ENCODE data around the gene STRIP2. TPM values are rescaled to one million over a fixed set of nuclear protein-coding genes. Genes with fewer than 3 reads are reported as not detected.
A peak's percentile ranks its signal among the peaks of the same experiment; 100 is the strongest.
"Not testable (repeated sequence)": the region's sequence is repeated elsewhere in the genome, so short reads cannot be mapped to it uniquely, and the experiment has no call there.

Gene STRIP2
- total and polyA plus RNA-seq, 9 of the 15 experiments (the other 6 are each of a cell fraction or from before 2014, with no cell fraction given): 10.1 to 81.8 (median 42.3) TPM

DNA sequence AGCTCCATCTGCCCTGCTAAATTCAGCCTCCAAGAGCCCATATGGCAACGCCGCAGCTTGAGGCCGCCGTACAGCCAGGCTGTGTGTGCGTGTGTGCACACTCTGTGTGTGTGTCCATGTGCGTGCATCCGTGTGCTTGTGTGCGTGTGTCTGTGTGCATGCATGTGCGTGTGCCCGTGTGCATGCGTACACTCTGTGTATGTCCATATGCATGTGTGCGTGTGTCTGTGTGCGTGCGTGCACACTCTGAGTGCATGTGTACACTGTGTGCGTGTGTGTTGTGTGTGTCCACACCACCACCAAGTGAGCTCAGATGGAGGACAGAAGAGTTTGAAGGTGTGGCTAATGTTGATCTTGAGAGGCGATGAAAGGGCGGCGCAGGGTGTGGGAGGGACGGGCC, 98.1 kb downstream of the STRIP2 start (continued):
- TF ChIP-seq ZNF75A (CRISPR knock-in tag; IDR thresholded peaks at IDR 0.05): no peak
- TF ChIP-seq, protein P1, sequence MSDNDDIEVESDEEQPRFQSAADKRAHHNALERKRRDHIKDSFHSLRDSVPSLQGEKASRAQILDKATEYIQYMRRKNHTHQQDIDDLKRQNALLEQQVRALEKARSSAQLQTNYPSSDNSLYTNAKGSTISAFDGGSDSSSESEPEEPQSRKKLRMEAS (CRISPR knock-in tag; IDR thresholded peaks at IDR 0.05): peak; percentile 43; the same call in 1 of the 2 replicates
- no peak for TF ChIP-seq CSDE1 (IDR thresholded peaks at IDR 0.05)
- no peak for TF ChIP-seq ZNF408 (CRISPR knock-in tag; IDR thresholded peaks at IDR 0.05; ENCODE audit: low read depth)
- no peak for TF ChIP-seq NRF1 (conservative IDR thresholded peaks at IDR 0.05 in 1 of 2, IDR thresholded peaks at IDR 0.05 in 1 of 2)
- peak in 1 of 2 experiments; percentile 51; a peak in 1 of 4 replicates for TF ChIP-seq KDM1A (IDR thresholded peaks at IDR 0.05)

GRCh38 chr7:129534558-129535274, 100.5 kb downstream of the STRIP2 start:
- H3K27ac ChIP-seq (ENCODE audit: extremely low read depth, low read depth, low read length); intact Hi-C loops (cut with micrococcal nuclease); POLR2A ChIA-PET; H3K79me2 ChIP-seq (ENCODE audit: control insufficient read depth, insufficient read depth, low read length); DNase-seq (ENCODE audit: extremely low read depth in 1 of 4, low spot score in 3 of 4); H3K4me1 ChIP-seq (replicated peaks in 1 of 2; ENCODE audit: control insufficient read depth in 2 of 2, insufficient read depth in 2 of 2, low read length in 2 of 2); H3K4me3 ChIP-seq; BruUV-seq (replicated peaks); H3K4me2 ChIP-seq (ENCODE audit: insufficient read depth, low read length); H3K9ac ChIP-seq (ENCODE audit: insufficient read depth in 1 of 2, low read depth in 2 of 2, low read length in 2 of 2); H4K20me1 ChIP-seq (replicated peaks; ENCODE audit: control insufficient read depth, insufficient read depth, low read length); FAIRE-seq; H3K9me3 ChIP-seq (replicated peaks; ENCODE audit: control insufficient read depth, insufficient read depth, low read depth, low read length); H3K9me1 ChIP-seq (ENCODE audit: control insufficient read depth, insufficient read depth, low read length); in situ Hi-C loops (cut with MboI); CTCF ChIA-PET (ENCODE audit: low intra/inter-chr PET ratio); H3K36me3 ChIP-seq (ENCODE audit: control insufficient read depth, insufficient read depth, low read length); TF ChIP-seq TOE1 (CRISPR knock-in tag; IDR thresholded peaks at IDR 0.05; ENCODE audit: borderline replicate concordance, low read depth): not testable (repeated sequence)
- TF ChIP-seq, protein P2, sequence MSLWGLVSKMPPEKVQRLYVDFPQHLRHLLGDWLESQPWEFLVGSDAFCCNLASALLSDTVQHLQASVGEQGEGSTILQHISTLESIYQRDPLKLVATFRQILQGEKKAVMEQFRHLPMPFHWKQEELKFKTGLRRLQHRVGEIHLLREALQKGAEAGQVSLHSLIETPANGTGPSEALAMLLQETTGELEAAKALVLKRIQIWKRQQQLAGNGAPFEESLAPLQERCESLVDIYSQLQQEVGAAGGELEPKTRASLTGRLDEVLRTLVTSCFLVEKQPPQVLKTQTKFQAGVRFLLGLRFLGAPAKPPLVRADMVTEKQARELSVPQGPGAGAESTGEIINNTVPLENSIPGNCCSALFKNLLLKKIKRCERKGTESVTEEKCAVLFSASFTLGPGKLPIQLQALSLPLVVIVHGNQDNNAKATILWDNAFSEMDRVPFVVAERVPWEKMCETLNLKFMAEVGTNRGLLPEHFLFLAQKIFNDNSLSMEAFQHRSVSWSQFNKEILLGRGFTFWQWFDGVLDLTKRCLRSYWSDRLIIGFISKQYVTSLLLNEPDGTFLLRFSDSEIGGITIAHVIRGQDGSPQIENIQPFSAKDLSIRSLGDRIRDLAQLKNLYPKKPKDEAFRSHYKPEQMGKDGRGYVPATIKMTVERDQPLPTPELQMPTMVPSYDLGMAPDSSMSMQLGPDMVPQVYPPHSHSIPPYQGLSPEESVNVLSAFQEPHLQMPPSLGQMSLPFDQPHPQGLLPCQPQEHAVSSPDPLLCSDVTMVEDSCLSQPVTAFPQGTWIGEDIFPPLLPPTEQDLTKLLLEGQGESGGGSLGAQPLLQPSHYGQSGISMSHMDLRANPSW (CRISPR knock-in tag; IDR thresholded peaks at IDR 0.05): 0 out of 2 replicates have a peak, but pooled peaks have one; percentile 20
- TF ChIP-seq YY1 (IDR thresholded peaks at IDR 0.05; ENCODE audit: borderline replicate concordance in 1 of 3, control insufficient read depth in 1 of 3, extremely low read depth in 1 of 3, insufficient read depth in 3 of 3, insufficient read length in 1 of 3, insufficient replicate concordance in 2 of 3, low read depth in 1 of 3, low read length in 2 of 3): peak in 2 of 3 experiments; percentile 31 to 69
- TF ChIP-seq EHMT2 (IDR thresholded peaks at IDR 0.05): peak; percentile 29; the same call in 1 of the 2 replicates
- TF ChIP-seq RAD51 (IDR thresholded peaks at IDR 0.05; ENCODE audit: borderline replicate concordance, low read depth): peak; percentile 53; the same call in 1 of the 2 replicates
- TF ChIP-seq, protein P1 (CRISPR knock-in tag; IDR thresholded peaks at IDR 0.05): peak; percentile 29; the same call in 1 of the 2 replicates
- TF ChIP-seq TOE1 (IDR thresholded peaks at IDR 0.05; ENCODE audit: borderline replicate concordance): 0 out of 2 replicates have a peak, but pooled peaks have one; percentile 25
- TF ChIP-seq USF1 (CRISPR knock-in tag; IDR thresholded peaks at IDR 0.05): peak; percentile 71
- TF ChIP-seq, protein P3, sequence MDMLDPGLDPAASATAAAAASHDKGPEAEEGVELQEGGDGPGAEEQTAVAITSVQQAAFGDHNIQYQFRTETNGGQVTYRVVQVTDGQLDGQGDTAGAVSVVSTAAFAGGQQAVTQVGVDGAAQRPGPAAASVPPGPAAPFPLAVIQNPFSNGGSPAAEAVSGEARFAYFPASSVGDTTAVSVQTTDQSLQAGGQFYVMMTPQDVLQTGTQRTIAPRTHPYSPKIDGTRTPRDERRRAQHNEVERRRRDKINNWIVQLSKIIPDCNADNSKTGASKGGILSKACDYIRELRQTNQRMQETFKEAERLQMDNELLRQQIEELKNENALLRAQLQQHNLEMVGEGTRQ (CRISPR knock-in tag; IDR thresholded peaks at IDR 0.05): peak; percentile 62
- H3K27me3 ChIP-seq (ENCODE audit: control insufficient read depth in 2 of 2, insufficient read depth in 2 of 2, low read length in 2 of 2): peaks cover 5 to 23% of the 10 kb centered on the region in 2 experiments; a peak in 3 of 5 replicates
- 65% methylated on average over 19 of the region's 20 CpGs for WGBS (ENCODE audit: insufficient coverage, low coverage, missing lambda C conversion rate)
- H2AFZ ChIP-seq (ENCODE audit: low read depth, low read length): peak overlapping the region; percentile 47; the same call in 1 of the 2 replicates
- peak; percentile 35; the same call in 2 of the 3 replicates for ATAC-seq

All from K562 (cell line).